Aorta (tissue), 5 donors: ENCODE data around the gene IFNAR1. TPM values are rescaled to one million over a fixed set of nuclear protein-coding genes. Genes with fewer than 3 reads are reported as not detected.

Source experiments
- ATAC-seq: fragments of 200-7000 bp; cut with Tn5 transposase; one replicate; pipeline ENCODE4 v1.9.1; 2022; ENCODE audit warnings: moderate library complexity; ENCODE audit not compliant: low FRiP score
- DNase-seq, 2 donors: peaks; one replicate each; pipeline ENCODE4 v3.0.0-alpha.2; 2020
- H3K27ac ChIP-seq, 2 donors: one replicate each; pipeline ENCODE4 v1.5.1; 2013; ENCODE audit warnings: low read length in 2 of 2, mild to moderate bottlenecking in 2 of 2, moderate library complexity in 2 of 2, control low read depth in 1 of 2, inconsistent platforms in 1 of 2, low read depth in 1 of 2
- H3K27me3 ChIP-seq, 2 donors: one replicate each; pipeline ENCODE4 v1.6.1; 2013; ENCODE audit warnings: control low read depth in 1 of 2, low read length in 1 of 2, mild to moderate bottlenecking in 1 of 2, moderate library complexity in 1 of 2; ENCODE audit not compliant: insufficient read depth in 2 of 2, control insufficient read depth in 1 of 2
- H3K36me3 ChIP-seq, 2 donors: one replicate each; pipeline ENCODE4 v1.6.1; 2013; ENCODE audit warnings: control low read depth in 1 of 2, low read length in 1 of 2, mild to moderate bottlenecking in 1 of 2; ENCODE audit not compliant: insufficient read depth in 2 of 2, control insufficient read depth in 1 of 2
- H3K4me1 ChIP-seq, 2 donors: one replicate each; pipeline ENCODE4 v1.6.1; 2013; ENCODE audit warnings: low read length in 2 of 2, control low read depth in 1 of 2, mild to moderate bottlenecking in 1 of 2, moderate library complexity in 1 of 2; ENCODE audit not compliant: insufficient read depth in 2 of 2, control insufficient read depth in 1 of 2
- H3K4me3 ChIP-seq, 2 donors: one replicate each; pipeline ENCODE4 v1.5.1; 2013; ENCODE audit warnings: low read length in 2 of 2, control low read depth in 1 of 2, mild to moderate bottlenecking in 1 of 2
- H3K9me3 ChIP-seq: one replicate; pipeline ENCODE4 v1.6.1; 2013; ENCODE audit warnings: mild to moderate bottlenecking, low read length; ENCODE audit not compliant: control insufficient read depth
- WGBS, 2 donors: extraction: QIAGEN DNeasy Blood & Tissue Kit; methylation state at CpG; one replicate each; pipeline ENCODE4 v1.1.7; 2013; 5-methylcytosine and 5-hydroxymethylcytosine counted together
- intact Hi-C, 2 donors: fragments of 100-400 bp; cut with DNase I; formaldehyde crosslinking; loops; one replicate each; pipeline versions ENCODE4 v1.14.2 to v1.15.0; 2022
- polyA plus RNA-seq, 2 donors: library from polyadenylated mRNA; stranded (reverse); fragments of 200-250 nt; gene quantifications; one replicate each; pipeline ENCODE4 v1.2.3, GENCODE V29; 2013
- total RNA-seq, 2 donors: library from RNA; stranded (reverse); fragmentation: NEBNext Ultra II Directional; extraction: Animal tissue kit (Norgen Biotek cat#: 25700); gene quantifications; one replicate each; pipeline ENCODE4 v1.2.1, GENCODE V29; 2021
- donor health status: healthy with polysubstance abuse.
- donor health status: Bipolar disorder and iron deficiency.
- donor health status: DM: no; HTN: no; CAD: no.
- donor health status: DM: no; HTN: no; CAD: no.
- donor health status: DM: yes; HTN: yes; CAD: no.

Gene IFNAR1
- total and polyA plus RNA-seq, 4 donors = 13.9 to 59.3 (median 33.4) TPM

- no peaks in the 10 kb centered on the region for H3K9me3 ChIP-seq
- ATAC-seq = no peak
- H3K4me3 ChIP-seq = no peak overlapping the region
- H3K4me1 ChIP-seq = no peaks in the 10 kb centered on the region
- 62 to 72% methylated on average over 11 of the region's 11 CpGs for WGBS, 2 donors
- no peak overlapping the region for H3K27ac ChIP-seq
- no peaks in the 10 kb centered on the region for H3K27me3 ChIP-seq
- intact Hi-C loops = no loop called here
- DNase-seq = peak in 1 of 2 donors; percentile 53
- H3K36me3 ChIP-seq = no peaks in the 10 kb centered on the region
These were observed 35.5 kb upstream of the IFNAR1 start for GRCh38 chr21:33289199-33289819.

GRCh38 chr21:33290441-33290840, 34.3 kb upstream of the IFNAR1 start:
- H3K9me3 ChIP-seq = no peaks in the 10 kb centered on the region
- H3K4me3 ChIP-seq = no peak overlapping the region
- WGBS, 2 donors = 93 to 94% methylated on average over 11 of the region's 11 CpGs
- H3K27me3 ChIP-seq = no peaks in the 10 kb centered on the region
- H3K36me3 ChIP-seq = no peaks in the 10 kb centered on the region
- ATAC-seq (no peak), DNase-seq (no peak)
- no peak overlapping the region for H3K27ac ChIP-seq
- no peaks in the 10 kb centered on the region for H3K4me1 ChIP-seq
- intact Hi-C loops = no loop called here

- ATAC-seq (no peak), DNase-seq (no peak)
- Histone ChIP-seq H3K27ac (no peak overlapping the region), H3K36me3 (peaks cover 0 to 2% of the 10 kb centered on the region in 2 donors), H3K9me3 (no peaks in the 10 kb centered on the region), H3K27me3 (no peaks in the 10 kb centered on the region), H3K4me3 (no peak overlapping the region), H3K4me1 (no peaks in the 10 kb centered on the region)
- intact Hi-C loops = no loop called here
- 94% methylated on average over 9 of the region's 9 CpGs for WGBS, 2 donors
These were observed 33.1 kb upstream of the IFNAR1 start for GRCh38 chr21:33291686-33292085.

- H3K36me3 ChIP-seq = peaks cover 0 to 2% of the 10 kb centered on the region in 2 donors
- ATAC-seq = no peak
These were observed 32.0 kb upstream of the IFNAR1 start for GRCh38 chr21:33292724-33293123.

GRCh38 chr21:33293136-33293535, 31.6 kb upstream of the IFNAR1 start:
- Histone ChIP-seq H3K27ac (no peak overlapping the region), H3K9me3 (no peaks in the 10 kb centered on the region), H3K4me1 (no peaks in the 10 kb centered on the region), H3K27me3 (no peaks in the 10 kb centered on the region), H3K4me3 (no peak overlapping the region), H3K36me3 (peaks cover 0 to 2% of the 10 kb centered on the region in 2 donors)
- WGBS, 2 donors = 91 to 95% methylated on average over 7 of the region's 7 CpGs
- DNase-seq (no peak), ATAC-seq (no peak)
- intact Hi-C loops = no loop called here

More at GRCh38 chr21:33292724-33293123, 32.0 kb upstream of the IFNAR1 start:
- intact Hi-C loops = no loop called here
- Histone ChIP-seq H3K4me1 (no peaks in the 10 kb centered on the region), H3K9me3 (no peaks in the 10 kb centered on the region), H3K4me3 (no peak overlapping the region), H3K27me3 (no peaks in the 10 kb centered on the region), H3K27ac (no peak overlapping the region)
- WGBS, 2 donors = 80 to 82% methylated on average over 5 of the region's 5 CpGs
- DNase-seq = no peak

GRCh38 chr21:33293811-33294216, 31.0 kb upstream of the IFNAR1 start:
- WGBS, 2 donors = 73 to 78% methylated on average over 7 of the region's 7 CpGs
- no peak for ATAC-seq
- Histone ChIP-seq H3K4me3 (no peak overlapping the region), H3K27me3 (no peaks in the 10 kb centered on the region), H3K27ac (no peak overlapping the region), H3K36me3 (peaks cover 0 to 2% of the 10 kb centered on the region in 2 donors), H3K9me3 (no peaks in the 10 kb centered on the region), H3K4me1 (no peaks in the 10 kb centered on the region)
- intact Hi-C loops = no loop called here
- no peak for DNase-seq

- no peak overlapping the region for H3K27ac ChIP-seq
- H3K27me3 ChIP-seq = no peaks in the 10 kb centered on the region
- 92 to 97% methylated on average over 6 of the region's 6 CpGs for WGBS, 2 donors
- no peak for DNase-seq
- no peak overlapping the region for H3K4me3 ChIP-seq
- no peaks in the 10 kb centered on the region for H3K4me1 ChIP-seq
- intact Hi-C loops = no loop called here
- no peaks in the 10 kb centered on the region for H3K9me3 ChIP-seq
- peaks cover 0 to 2% of the 10 kb centered on the region in 2 donors for H3K36me3 ChIP-seq
- ATAC-seq = no peak
These were observed 28.6 kb upstream of the IFNAR1 start for GRCh38 chr21:33296156-33296555.

- Histone ChIP-seq H3K36me3 (peaks cover 0 to 2% of the 10 kb centered on the region in 2 donors), H3K4me3 (no peak overlapping the region), H3K27ac (no peak overlapping the region), H3K9me3 (no peaks in the 10 kb centered on the region), H3K27me3 (no peaks in the 10 kb centered on the region), H3K4me1 (no peaks in the 10 kb centered on the region)
- ATAC-seq (no peak), DNase-seq (no peak)
- intact Hi-C loops = no loop called here
- WGBS, 2 donors = 88 to 90% methylated on average over 5 of the region's 5 CpGs
These were observed 25.5 kb upstream of the IFNAR1 start for GRCh38 chr21:33299181-33299752.
